OCI-LY1 (cell line): Measurements from ENCODE around the gene EEF1A1.
A peak's percentile ranks its signal among the peaks of the same experiment; 100 is the strongest.
"Not testable (repeated sequence)": the region's sequence is repeated elsewhere in the genome, so short reads cannot be mapped to it uniquely, and the experiment has no call there.

Source experiments
- H2AFZ ChIP-seq: fragments of 200-600 bp; sonication (generic), shearing (Covaris generic); 2 replicates; pipeline ENCODE4 v1.6.0; 2014; ENCODE audit warnings: antibody characterized with exemption, mild to moderate bottlenecking, low read length
- H3F3A ChIP-seq: fragments of 200-600 bp; sonication (generic), shearing (Covaris generic); 2 replicates; pipeline ENCODE4 v1.6.0; 2014; ENCODE audit warnings: mild to moderate bottlenecking, antibody characterized with exemption, low read length, moderate library complexity; ENCODE audit not compliant: insufficient read depth
- H3K27ac ChIP-seq: fragments of 200-600 bp; sonication (generic); 2 replicates; pipeline ENCODE4 v1.5.1; 2014; ENCODE audit warnings: low read length, mixed run types, mild to moderate bottlenecking, low read depth; ENCODE audit not compliant: poor library complexity, severe bottlenecking
- H3K27me3 ChIP-seq: fragments of 200-600 bp; sonication (generic); 2 replicates; pipeline ENCODE4 v1.6.0; 2014; ENCODE audit warnings: antibody characterized with exemption, mild to moderate bottlenecking, low read length, moderate library complexity; ENCODE audit not compliant: insufficient read depth
- H3K36me3 ChIP-seq: fragments of 200-600 bp; sonication (generic); 2 replicates; pipeline ENCODE4 v1.6.1; 2014; ENCODE audit warnings: mild to moderate bottlenecking, antibody characterized with exemption, low read length, moderate library complexity, mixed read lengths; ENCODE audit not compliant: insufficient read depth
- H3K4me1 ChIP-seq: fragments of 200-600 bp; sonication (generic); 2 replicates; pipeline ENCODE4 v1.5.1; 2014; ENCODE audit warnings: mild to moderate bottlenecking, low read length, moderate library complexity; ENCODE audit not compliant: insufficient read depth, severe bottlenecking
- H3K4me2 ChIP-seq: fragments of 200-600 bp; sonication (generic), shearing (Covaris generic); 2 replicates; pipeline ENCODE4 v1.6.1; 2014; ENCODE audit warnings: low read length
- H3K4me3 ChIP-seq: fragments of 200-600 bp; sonication (generic); 2 replicates; pipeline ENCODE4 v1.5.1; 2014; ENCODE audit warnings: low read length, low read depth, mild to moderate bottlenecking, mixed read lengths; ENCODE audit not compliant: poor library complexity, severe bottlenecking
- H3K79me2 ChIP-seq: fragments of 200-600 bp; shearing (Covaris generic); 2 replicates; pipeline ENCODE4 v1.6.1; 2016; ENCODE audit warnings: mixed run types, low read length, mixed read lengths; ENCODE audit not compliant: insufficient read depth
- H3K9ac ChIP-seq: fragments of 200-600 bp; sonication (generic), shearing (Covaris generic); 2 replicates; pipeline ENCODE4 v1.6.1; 2014; ENCODE audit warnings: mild to moderate bottlenecking, low read length, mixed read lengths
- H3K9me2 ChIP-seq: fragments of 200-600 bp; sonication (generic), shearing (Covaris generic); 2 replicates; pipeline ENCODE4 v1.6.1; 2014; ENCODE audit warnings: low read depth, mild to moderate bottlenecking, low read length, mixed read lengths
- H3K9me3 ChIP-seq: fragments of 200-600 bp; shearing (Covaris generic); 2 replicates; pipeline ENCODE4 v1.6.1; 2014; ENCODE audit warnings: low read length, mixed read lengths
- H4K20me1 ChIP-seq: fragments of 200-600 bp; sonication (generic), shearing (Covaris generic); 2 replicates; pipeline ENCODE4 v1.6.0; 2016; ENCODE audit warnings: mild to moderate bottlenecking, low read length; ENCODE audit not compliant: insufficient read depth
- CTCF ChIP-seq: fragments of 200-600 bp; sonication (generic), shearing (Covaris generic); IDR thresholded peaks from 2 replicates; pipeline ENCODE4 v1.5.1; 2017; ENCODE audit warnings: mild to moderate bottlenecking, antibody characterized with exemption, low read length, moderate library complexity, mixed read lengths
- EZH2 ChIP-seq: fragments of 200-600 bp; sonication (generic), shearing (Covaris generic); IDR thresholded peaks from 2 replicates; pipeline ENCODE4 v1.8.0; 2017; ENCODE audit warnings: borderline replicate concordance, mixed run types, mild to moderate bottlenecking, antibody characterized with exemption, low read length, moderate library complexity, mixed read lengths

The EEF1A1 gene

GRCh38 chr6:73523434-73524123, 2.7 kb upstream of the EEF1A1 start:
- peaks cover 5% of the 10 kb centered on the region; the same call in 1 of the 2 replicates for H3K79me2 ChIP-seq
- TF ChIP-seq CTCF = no peak
- no peak for TF ChIP-seq EZH2
- H3K27me3 ChIP-seq = no peaks in the 10 kb centered on the region
- peak overlapping the region; percentile 76 for H3K9ac ChIP-seq
- H4K20me1 ChIP-seq = no peaks in the 10 kb centered on the region
- peak overlapping the region; percentile 66 for H2AFZ ChIP-seq
- H3K4me3 ChIP-seq = peak overlapping the region; percentile 77
- H3F3A ChIP-seq = no peaks in the 10 kb centered on the region
- H3K36me3 ChIP-seq = peaks cover 22% of the 10 kb centered on the region
- peak overlapping the region; percentile 62 for H3K4me2 ChIP-seq
- no peaks in the 10 kb centered on the region for H3K9me2 ChIP-seq
- H3K4me1 ChIP-seq = peaks cover 28% of the 10 kb centered on the region
- H3K27ac ChIP-seq = peak overlapping the region; percentile 86
- H3K9me3 ChIP-seq = no peaks in the 10 kb centered on the region

- peak overlapping the region; percentile 77 for H3K4me3 ChIP-seq
- H3K27ac ChIP-seq = peak overlapping the region; percentile 86
- no peak for TF ChIP-seq CTCF
- TF ChIP-seq EZH2 = no peak
- no peaks in the 10 kb centered on the region for H3K9me2 ChIP-seq
- H3K27me3 ChIP-seq = no peaks in the 10 kb centered on the region
- H3K9me3 ChIP-seq = no peaks in the 10 kb centered on the region
- no peaks in the 10 kb centered on the region for H4K20me1 ChIP-seq
- peaks cover 41% of the 10 kb centered on the region for H3K36me3 ChIP-seq
- H3F3A ChIP-seq = peaks cover 9% of the 10 kb centered on the region; the same call in 1 of the 2 replicates
- peak overlapping the region; percentile 76 for H3K9ac ChIP-seq
- no peak overlapping the region for H2AFZ ChIP-seq
- peaks cover 5% of the 10 kb centered on the region; the same call in 1 of the 2 replicates for H3K79me2 ChIP-seq
- peaks cover 39% of the 10 kb centered on the region for H3K4me1 ChIP-seq
- peak overlapping the region; percentile 62 for H3K4me2 ChIP-seq
Observed at GRCh38 chr6:73521351-73521985, 636 bp upstream of the EEF1A1 start.

GRCh38 chr6:73519926-73520687, 725 bp downstream of the EEF1A1 start:
- peak overlapping the region; percentile 94 for H3K27ac ChIP-seq
- TF ChIP-seq EZH2 (no peak), CTCF (no peak)
- peaks cover 55% of the 10 kb centered on the region for H3K36me3 ChIP-seq
- no peaks in the 10 kb centered on the region for H4K20me1 ChIP-seq
- no peaks in the 10 kb centered on the region for H3K9me2 ChIP-seq
- H3K9ac ChIP-seq = peak overlapping the region; percentile 92
- H3K4me1 ChIP-seq = peaks cover 51% of the 10 kb centered on the region
- H3K9me3 ChIP-seq = no peaks in the 10 kb centered on the region
- no peak overlapping the region for H2AFZ ChIP-seq
- H3F3A ChIP-seq = peaks cover 20% of the 10 kb centered on the region
- no peaks in the 10 kb centered on the region for H3K27me3 ChIP-seq
- H3K4me3 ChIP-seq = peak overlapping the region; percentile 77
- H3K79me2 ChIP-seq = peaks cover 5% of the 10 kb centered on the region; the same call in 1 of the 2 replicates
- H3K4me2 ChIP-seq = peak overlapping the region; percentile 67

- H2AFZ ChIP-seq, H4K20me1 ChIP-seq, H3K9me3 ChIP-seq, H3K27me3 ChIP-seq, H3K9me2 ChIP-seq, H3K79me2 ChIP-seq: not testable (repeated sequence)
- Histone ChIP-seq H3F3A (peaks cover 25% of the 10 kb centered on the region), H3K9ac (peak overlapping the region; percentile 92), H3K4me1 (peaks cover 52% of the 10 kb centered on the region), H3K4me2 (peak overlapping the region; percentile 67), H3K36me3 (peaks cover 62% of the 10 kb centered on the region), H3K4me3 (peak overlapping the region; percentile 77), H3K27ac (peak overlapping the region; percentile 94)
Observed at GRCh38 chr6:73518982-73519881, 1.6 kb downstream of the EEF1A1 start.
